ENCODE data around the gene HAUS3.
"Not testable (repeated sequence)": the region's sequence is repeated elsewhere in the genome, so short reads cannot be mapped to it uniquely, and the experiment has no call there.

Gene HAUS3

DNA sequence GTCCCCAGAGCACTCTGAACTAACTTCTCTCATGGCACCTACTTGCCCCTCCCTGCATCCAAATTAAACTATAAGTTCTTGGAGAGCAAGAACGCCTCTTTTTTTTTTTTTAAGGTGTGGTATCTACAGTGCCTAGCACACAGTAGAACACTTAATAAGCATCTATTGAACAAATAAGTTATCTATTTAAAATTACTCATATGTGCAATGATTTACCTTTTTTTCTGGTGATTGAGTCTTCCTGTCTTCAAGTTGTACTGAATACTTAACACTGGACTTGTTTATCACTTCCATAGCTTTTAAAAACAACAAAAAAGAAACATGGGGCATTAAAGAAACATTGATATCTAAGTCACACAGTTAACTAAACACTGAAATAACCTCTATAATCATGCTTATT is 29.1 kb downstream of the HAUS3 start:
- DNase-seq = no peak

DNA sequence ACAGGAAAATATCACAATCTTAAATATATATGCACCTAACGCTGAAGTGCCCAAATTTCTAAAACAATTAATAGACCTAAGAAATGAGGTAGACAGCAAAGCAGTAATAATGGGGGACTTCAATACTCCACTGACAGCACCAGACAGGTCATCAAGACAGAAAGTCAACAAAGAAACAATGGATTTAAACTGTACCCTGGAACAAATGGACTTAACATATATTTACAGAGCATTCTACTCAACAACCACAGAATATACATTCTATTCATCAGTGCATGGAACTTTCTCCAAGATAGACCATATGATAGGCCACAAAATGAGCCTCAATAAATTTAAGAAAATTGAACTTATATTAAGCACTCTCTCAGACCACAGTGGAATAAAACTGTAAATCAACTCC is 39.1 kb downstream of the HAUS3 start:
- not testable (repeated sequence) for DNase-seq

DNA sequence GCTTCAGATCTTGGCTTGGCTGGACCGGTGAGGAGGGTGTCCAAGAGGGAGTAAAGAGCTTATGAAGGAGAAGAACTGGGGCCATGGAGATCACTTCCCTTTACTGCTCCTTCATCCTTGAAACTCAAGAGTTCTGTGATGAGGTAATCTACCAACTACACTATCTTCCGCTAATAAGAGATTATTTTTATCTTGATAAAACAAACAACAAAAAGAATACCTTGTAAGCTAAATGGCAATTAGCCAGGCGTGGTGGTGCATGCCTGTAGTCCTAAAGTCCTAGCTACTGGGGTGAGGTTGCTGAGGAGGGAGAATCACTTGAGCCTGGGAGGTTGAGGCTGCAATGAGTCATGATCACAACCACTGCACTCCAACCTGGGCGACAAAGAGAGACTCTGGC is 47.4 kb downstream of the HAUS3 start:
- DNase-seq = no peak

DNA sequence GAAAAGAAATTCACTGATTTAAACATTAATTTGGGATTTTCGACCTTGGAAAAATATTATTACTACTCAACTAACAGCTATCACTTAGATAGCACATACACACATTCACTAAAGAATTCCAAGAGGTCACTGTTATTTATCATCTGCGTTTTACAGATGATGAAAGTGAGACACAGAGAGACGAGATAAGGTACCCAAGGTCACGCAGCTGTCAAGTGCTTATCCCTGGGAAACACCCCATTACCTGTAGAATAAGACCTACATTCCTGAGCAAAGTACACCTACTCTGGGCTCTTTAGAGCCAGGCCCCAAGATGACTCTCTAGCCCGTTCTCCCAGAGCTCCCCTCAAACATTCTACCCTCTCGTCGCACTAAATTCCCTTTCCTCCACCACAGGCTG is 48.6 kb downstream of the HAUS3 start:
- DNase-seq = no peak

DNA sequence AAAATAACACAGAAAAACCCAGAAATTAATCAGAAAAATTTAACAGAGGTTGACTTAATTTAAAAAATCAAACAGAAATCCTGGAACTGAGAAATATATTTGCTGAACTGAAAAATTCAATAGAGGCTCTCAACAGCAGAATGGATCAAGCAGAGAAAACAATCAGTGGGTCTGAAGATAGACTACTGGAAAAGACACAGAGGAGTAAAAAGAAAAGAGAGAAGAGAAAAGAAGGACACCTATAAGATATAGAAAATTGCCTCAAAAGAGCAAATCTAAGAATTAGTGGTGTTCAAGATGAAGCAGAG is 55.1 kb downstream of the HAUS3 start:
- no peak for DNase-seq

DNA sequence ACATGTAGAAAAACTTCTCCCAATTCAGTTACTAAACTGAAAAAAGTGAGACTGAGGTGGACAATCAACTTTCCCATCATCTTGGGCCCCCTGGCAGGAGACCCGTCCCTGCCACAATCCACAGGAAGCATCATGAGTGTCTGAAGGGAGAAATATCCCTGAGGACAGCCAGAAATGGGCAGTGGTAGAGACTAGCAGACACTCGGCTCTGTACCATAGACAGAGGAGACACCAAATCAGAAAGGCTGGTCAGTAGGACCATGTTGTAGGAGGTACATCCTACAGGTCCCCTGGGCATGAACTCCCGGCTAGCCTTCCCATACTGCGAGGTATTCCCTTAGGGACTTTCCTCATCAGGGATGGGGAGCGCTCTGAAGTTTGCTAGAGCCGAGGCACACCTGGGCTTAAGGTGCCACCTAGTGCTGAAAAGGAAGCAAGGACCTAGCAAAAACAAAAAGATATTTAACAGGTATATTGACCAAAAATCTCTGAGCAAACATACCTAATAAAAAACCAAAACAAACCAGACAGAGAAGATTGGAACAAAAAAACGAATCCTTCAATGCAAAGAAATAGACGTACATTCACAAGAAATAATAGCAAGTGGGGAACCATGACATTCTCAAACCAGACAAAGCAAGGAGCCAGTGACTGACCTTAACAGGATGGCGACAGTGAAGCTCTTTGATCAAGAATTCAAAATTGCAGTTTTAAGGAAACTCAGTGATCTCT is 55.6 kb downstream of the HAUS3 start:
- DNase-seq = no peak

DNA sequence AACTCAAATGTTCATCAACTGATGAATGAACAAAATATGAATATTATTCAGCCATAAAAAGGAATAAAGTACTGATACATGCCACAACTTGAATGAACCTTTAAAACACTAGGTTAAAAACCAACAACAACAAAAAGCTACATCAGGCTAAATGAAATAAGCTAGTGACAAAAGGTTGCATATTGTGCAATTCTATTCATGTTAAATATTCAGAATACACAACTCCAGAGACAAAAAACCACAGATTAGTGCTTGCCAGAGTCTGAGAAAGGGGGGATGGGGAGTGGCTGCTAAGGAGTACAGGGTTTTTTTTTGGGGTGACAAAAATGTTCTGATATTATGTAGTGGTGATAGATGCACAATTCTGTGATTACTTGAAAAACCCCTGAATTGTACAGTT is 58.5 kb downstream of the HAUS3 start:
- no peak for DNase-seq

DNA sequence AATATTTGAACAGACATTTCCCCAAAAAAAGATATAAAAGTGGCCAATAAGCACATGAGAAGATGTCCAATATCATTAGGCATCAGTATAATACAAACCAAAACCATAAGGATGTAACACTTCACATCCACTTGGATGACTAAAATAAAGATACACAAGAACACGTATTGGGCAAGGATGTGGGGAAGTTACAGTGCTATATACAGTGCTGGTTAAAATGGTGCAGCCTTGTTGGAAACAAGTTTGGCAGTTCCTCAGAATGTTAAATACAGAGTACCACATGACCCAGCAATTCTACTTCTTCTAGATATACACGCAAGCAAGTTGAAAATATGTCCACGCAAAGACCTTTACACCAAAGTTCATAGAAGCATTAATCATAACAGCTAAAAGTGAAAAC is 58.9 kb downstream of the HAUS3 start:
- DNase-seq = no peak

DNA sequence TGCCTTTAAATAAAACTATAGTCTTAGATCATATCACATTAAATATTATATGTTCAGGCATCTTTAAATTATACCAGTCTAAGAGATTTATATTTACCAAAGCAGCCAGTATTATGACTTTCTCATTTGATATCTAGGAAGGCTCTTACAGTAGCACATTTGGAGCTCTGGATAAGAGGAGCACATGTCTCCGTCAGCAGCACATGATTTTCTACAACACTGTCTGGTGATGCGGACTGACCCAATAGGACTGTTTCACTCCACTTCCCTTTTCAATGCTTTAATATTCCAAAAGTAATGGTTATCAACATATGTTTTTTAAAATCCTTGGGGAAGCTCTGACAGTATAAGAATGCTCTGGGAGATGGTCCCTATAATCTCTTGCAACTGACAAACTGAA is 61.5 kb downstream of the HAUS3 start:
- no peak for DNase-seq

DNA sequence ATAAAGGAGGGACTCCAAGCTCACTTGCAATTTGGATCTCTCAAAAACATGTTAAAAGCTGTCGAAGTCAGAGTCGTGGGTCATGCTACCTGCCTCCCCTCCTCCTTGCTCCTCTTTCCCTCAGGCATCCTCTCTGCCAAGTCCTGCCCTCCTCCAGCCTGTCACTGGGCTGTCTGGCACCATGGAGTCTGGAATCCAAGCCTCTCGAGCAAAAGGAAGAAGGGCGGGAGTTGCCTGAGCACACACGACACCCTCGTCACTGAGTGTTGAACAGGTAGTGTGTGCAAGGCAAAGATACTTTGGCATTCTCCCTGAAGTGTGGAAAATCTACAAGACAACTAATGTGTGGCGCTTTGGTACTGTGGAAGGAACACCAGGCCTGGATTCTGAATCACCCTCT is 62.2 kb downstream of the HAUS3 start:
- no peak for DNase-seq

DNA sequence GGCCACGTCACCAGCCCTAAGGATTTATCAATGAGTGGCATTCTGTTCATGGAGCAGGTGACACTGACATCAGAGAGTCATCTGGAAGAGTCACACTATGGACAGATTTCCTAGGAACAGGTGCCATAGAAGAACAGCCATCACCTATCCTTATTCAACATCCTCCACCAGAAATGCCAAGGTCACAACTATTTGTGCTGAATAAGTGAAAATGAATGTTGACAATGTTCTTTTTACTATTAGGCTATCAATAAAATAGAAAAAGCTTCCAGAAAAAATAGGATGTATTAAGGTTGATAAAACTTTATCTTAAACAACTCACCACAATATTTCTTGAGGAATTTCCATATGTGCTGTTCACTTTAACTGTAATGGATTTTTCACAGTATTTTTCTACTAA is 62.9 kb downstream of the HAUS3 start:
- no peak for DNase-seq

Measured in activated CD4-positive, alpha-beta T cell treated with anti-CD3 and anti-CD28 coated beads, Interleukin-10, Interleukin-2, amounts not matched to agents 100 ng/mL and 50 ng/mL, durations not matched to agents 16 hours and 8 hours (primary cell).